K562 (cell line): ENCODE data around the gene JPH2. TPM values are rescaled to one million over a fixed set of nuclear protein-coding genes. Genes with fewer than 3 reads are reported as not detected.

Experiments
- CBX8 ChIP-seq: fragments of 200-600 bp; sonication (generic); IDR thresholded peaks from 2 replicates; pipeline ENCODE4 v1.6.1; 2012; ENCODE audit warnings: borderline replicate concordance, mixed run types, low read depth, mild to moderate bottlenecking, moderate library complexity, mixed read lengths, low read length, control low read depth, inconsistent platforms; ENCODE audit not compliant: poor library complexity, severe bottlenecking; ENCODE audit errors: extremely low read depth
- ETV6 ChIP-seq, 3 experiments: fragments of 150-350 bp in 1 of 3; sonication (generic) in 1 of 3; formaldehyde crosslinking in 1 of 3; IDR thresholded peaks; 2 replicates each; pipeline versions ENCODE4 v1.6.1 to v1.8.0; 2014 to 2022; ENCODE audit warnings: borderline replicate concordance in 2 of 3, low read depth in 2 of 3, antibody characterized with exemption in 1 of 3, low read length in 1 of 3, mild to moderate bottlenecking in 1 of 3, missing genetic modification reagents in 1 of 3
- GATA2 ChIP-seq: sonication (generic); formaldehyde crosslinking; IDR thresholded peaks from 2 replicates; pipeline ENCODE4 v1.4.0; 2020; ENCODE audit warnings: mild to moderate bottlenecking, missing genetic modification reagents
- ILF3 ChIP-seq: fragments of 450-650 bp; IDR thresholded peaks from 2 replicates; pipeline ENCODE4 v1.6.1; 2018; ENCODE audit warnings: antibody characterized with exemption, mild to moderate bottlenecking, moderate library complexity, borderline replicate concordance
- NFE2 ChIP-seq: IDR thresholded peaks from 2 replicates; pipeline ENCODE4 v1.6.1; 2014; ENCODE audit warnings: antibody characterized with exemption, low read depth
- NR1H2 ChIP-seq: sonication (generic); formaldehyde crosslinking; IDR thresholded peaks from 2 replicates; pipeline ENCODE4 v1.4.0; 2020; ENCODE audit warnings: mild to moderate bottlenecking, missing genetic modification reagents
- POLR2A ChIP-seq: fragments of 450-650 bp; conservative IDR thresholded peaks from 2 replicates; pipeline ENCODE4 v1.6.1; 2016
- RBM17 ChIP-seq: fragments of 200-400 bp; formaldehyde crosslinking; IDR thresholded peaks from 2 replicates; pipeline ENCODE4 v1.6.1; 2017; ENCODE audit warnings: low read depth, mild to moderate bottlenecking, low read length, borderline replicate concordance
- RFX7 ChIP-seq: fragments of 250-450 bp; sonication (Bioruptor Pico); IDR thresholded peaks from 2 replicates; pipeline ENCODE4 v1.5.1; 2021; ENCODE audit warnings: mild to moderate bottlenecking
- ZFX ChIP-seq: sonication (generic); formaldehyde crosslinking; IDR thresholded peaks from 2 replicates; pipeline ENCODE4 v1.8.0; 2022; ENCODE audit warnings: mild to moderate bottlenecking, missing genetic modification reagents, moderate library complexity
- polyA plus RNA-seq, 8 experiments: library from polyadenylated mRNA; depleted of rRNA in 4 of 8; stranded (reverse) in 5 of 8; unstranded in 3 of 8; fragments of >200 nt; fragmentation: Nextera tagmentation in 2 of 8; fragmentation: Illumina TruSeq in 1 of 8; extraction: Ambion mirVana in 2 of 8; extraction: Trizol in 1 of 8; gene quantifications; 2 replicates each; pipeline versions ENCODE4 v1.2.1 to v1.2.3, GENCODE V29; 2011 to 2014; ENCODE audit warnings: inconsistent platforms in 1 of 8, missing spikeins in 1 of 8
- total RNA-seq, 7 experiments: library from RNA; depleted of rRNA in 6 of 7; stranded (reverse); fragments of >200 nt in 6 of 7; fragmentation: Illumina TruSeq in 2 of 7; extraction: Trizol in 2 of 7; gene quantifications; 2 replicates each; pipeline versions ENCODE4 v1.2.1 to v1.2.3, GENCODE V29; 2011 to 2021; ENCODE audit warnings: low replicate concordance in 1 of 7
- TF ChIP-seq, protein P1 (sequence below): fragments of 450-650 bp; formaldehyde crosslinking; IDR thresholded peaks from 2 replicates; pipeline ENCODE4 v1.4.0; 2020; ENCODE audit warnings: mild to moderate bottlenecking, mixed read lengths

The JPH2 gene
- total and polyA plus RNA-seq, 9 of the 15 experiments (the other 6 are each of a cell fraction or from before 2014, with no cell fraction given) = not detected

DNA sequence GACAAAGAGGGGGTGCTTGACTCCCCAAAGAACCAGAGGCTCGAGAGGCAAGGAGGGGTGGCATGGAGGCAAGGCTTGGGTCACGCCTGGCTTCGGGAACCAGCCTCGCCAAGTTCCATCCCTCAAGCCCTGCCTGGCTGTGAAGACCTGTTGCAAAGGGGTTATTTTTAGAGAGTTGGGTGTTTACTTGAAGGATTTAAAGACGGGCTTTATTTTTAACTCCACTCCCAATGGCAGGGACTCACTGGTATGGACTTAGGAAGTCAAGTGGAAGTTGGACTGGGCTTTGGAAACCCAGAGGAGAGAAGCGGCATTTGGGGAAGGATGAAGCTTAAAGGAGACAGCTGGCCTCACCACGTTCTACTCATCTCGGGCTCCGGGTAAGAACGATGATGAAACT is 43.1 kb downstream of the JPH2 start (continued):
- TF ChIP-seq, protein P1, sequence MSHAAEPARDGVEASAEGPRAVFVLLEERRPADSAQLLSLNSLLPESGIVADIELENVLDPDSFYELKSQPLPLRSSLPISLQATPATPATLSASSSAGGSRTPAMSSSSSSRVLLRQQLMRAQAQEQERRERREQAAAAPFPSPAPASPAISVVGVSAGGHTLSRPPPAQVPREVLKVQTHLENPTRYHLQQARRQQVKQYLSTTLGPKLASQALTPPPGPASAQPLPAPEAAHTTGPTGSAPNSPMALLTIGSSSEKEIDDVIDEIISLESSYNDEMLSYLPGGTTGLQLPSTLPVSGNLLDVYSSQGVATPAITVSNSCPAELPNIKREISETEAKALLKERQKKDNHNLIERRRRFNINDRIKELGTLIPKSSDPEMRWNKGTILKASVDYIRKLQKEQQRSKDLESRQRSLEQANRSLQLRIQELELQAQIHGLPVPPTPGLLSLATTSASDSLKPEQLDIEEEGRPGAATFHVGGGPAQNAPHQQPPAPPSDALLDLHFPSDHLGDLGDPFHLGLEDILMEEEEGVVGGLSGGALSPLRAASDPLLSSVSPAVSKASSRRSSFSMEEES = no peak
- no peak for TF ChIP-seq CBX8
- no peak for TF ChIP-seq GATA2 (CRISPR knock-in tag)
- no peak for TF ChIP-seq NFE2
- no peak for TF ChIP-seq RBM17
- TF ChIP-seq ILF3 = no peak
- no peak for TF ChIP-seq RFX7 (CRISPR knock-in tag)
- TF ChIP-seq ETV6 (IDR thresholded peaks at IDR 0.05; ENCODE audit: borderline replicate concordance in 1 of 2, low read depth in 2 of 2, low read length in 1 of 2) = no peak
- no peak for TF ChIP-seq ETV6 (CRISPR knock-in tag; IDR thresholded peaks at IDR 0.05; ENCODE audit: borderline replicate concordance)
- TF ChIP-seq POLR2A = no peak
- TF ChIP-seq ZFX (CRISPR knock-in tag) = no peak
- TF ChIP-seq NR1H2 = no peak
